Activated CD4-positive, CD25-positive, alpha-beta regulatory T cell treated with anti-CD3 and anti-CD28 coated beads, Interleukin-2, amount 50 U/mL, for 16 hours (primary cell): Measurements from ENCODE around the gene CSNK2B.
"Not testable (repeated sequence)": the region's sequence is repeated elsewhere in the genome, so short reads cannot be mapped to it uniquely, and the experiment has no call there.

Source experiments
- DNase-seq: peaks from one replicate; pipeline ENCODE4 v3.0.0-alpha.2; 2020; ENCODE audit warnings: low read depth, low spot score

Gene CSNK2B

DNA sequence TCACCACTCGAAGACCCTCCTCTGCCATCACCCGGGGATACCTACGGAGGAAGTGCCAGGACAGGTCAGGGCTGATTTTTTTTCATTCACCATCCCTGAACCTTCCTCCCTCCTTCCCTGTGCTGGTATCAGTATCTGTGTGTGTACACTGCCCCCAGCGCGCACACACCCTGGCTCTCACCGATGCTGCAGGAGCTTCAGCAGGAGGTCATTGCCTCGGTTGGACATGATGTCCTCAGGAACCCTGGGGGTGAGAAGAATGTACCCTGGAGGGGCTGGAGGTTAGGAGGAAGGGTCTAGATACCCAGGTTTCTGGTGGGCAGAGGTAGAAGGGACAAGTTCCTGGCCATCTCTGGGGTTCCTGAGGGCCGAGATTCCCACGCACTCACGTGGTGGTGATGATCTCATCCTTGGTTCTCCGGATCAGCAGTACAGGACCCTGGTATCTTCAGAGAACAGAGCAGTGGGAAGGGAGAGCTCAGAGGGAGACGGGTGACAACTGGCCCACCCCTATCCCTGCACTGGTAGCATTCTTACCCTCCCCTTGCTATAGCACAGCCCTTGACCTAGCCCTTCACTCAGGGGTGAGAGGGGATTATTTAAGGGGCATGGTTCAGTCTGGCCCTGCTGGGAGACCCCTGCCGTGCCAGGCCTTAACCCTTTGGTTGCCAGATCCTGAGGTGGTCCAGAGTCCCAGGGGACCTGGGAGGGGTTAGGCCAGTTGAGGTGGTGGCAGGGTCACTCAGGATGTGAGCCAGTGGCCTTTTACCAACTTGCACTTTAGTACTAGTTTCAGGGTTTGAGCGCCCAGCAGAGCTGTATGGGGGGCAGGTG lies 22.2 kb downstream of the CSNK2B start:
- no peak for DNase-seq

DNA sequence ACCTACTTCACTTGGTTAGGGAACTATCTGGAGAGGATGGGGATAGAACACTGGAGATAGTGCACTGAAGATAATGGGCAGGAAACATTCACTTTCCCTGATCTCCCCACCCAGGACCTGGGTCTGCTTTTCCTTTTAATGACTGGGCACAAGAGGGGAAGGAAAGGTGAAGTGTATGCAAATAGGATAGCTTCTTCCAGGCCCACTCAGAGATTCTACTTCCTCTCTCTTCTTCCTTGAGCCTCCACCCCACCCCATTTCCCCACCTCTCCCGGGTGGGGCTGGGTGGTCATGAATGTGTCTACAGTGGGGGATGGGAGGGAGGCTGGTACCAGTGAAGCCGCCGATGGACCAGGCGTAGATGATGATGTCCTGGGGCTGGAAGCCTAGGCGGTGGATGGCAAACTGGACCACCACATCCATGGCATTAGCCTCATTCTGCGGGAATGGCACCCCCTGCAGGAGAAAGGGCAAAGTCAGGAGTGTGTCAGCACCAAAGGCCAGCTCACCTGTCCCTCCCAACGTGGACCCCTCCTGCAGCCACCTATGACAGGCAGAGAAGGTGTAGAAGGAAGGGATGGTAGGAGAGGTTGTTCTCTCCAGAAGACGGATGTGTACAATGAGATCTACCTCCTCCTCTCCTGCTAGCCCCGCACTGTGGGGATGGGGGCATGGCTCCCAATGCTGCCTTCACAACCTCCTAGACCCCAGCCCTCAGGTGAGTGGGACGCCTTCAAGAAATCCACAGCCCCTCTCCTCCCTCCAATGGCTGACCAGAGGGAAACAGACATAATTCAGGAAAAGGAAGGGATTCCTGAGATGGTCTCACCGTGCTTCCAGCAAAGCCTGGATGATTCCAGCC lies 23.6 kb downstream of the CSNK2B start:
- no peak for DNase-seq

DNA sequence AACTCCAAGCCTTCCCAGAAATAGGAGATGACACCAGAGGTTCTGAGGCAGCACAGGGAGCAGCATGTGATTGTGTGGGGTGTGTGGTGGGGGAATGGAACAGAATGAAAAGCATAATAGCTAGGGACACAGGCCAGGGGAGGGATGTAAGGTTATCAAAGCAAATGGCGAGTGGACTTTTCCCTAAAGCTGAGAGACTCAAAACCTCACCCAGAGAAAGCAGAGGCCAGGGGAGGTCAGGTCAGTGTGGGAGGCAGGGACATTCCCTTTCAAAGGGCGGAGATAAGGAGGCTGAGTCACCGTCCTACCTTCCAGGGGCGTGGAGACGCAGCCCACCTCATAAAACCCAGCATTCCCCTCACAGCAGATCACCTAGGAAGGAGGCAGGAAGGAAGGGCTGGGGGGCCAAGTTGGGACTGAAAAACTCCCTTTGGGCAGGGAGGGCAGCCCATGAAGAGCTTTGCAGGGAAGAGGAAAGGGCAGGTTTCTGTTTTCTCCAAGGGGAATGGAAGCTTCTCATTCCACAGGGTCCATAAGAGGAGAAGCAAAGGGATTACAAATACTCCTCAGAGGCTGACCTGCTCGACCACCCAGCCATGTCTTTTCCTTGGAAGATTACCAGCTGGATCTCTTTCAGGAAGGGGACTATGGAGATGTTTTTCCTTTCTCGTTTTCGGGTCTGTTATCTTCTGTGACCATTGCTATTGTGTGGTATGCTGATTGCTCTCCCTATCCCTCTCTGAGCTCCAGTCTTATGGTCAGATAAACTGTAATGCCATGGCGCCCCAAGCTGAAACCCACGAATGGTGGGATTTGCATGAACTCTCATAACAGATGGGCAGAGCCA lies 24.6 kb downstream of the CSNK2B start:
- no peak for DNase-seq

DNA sequence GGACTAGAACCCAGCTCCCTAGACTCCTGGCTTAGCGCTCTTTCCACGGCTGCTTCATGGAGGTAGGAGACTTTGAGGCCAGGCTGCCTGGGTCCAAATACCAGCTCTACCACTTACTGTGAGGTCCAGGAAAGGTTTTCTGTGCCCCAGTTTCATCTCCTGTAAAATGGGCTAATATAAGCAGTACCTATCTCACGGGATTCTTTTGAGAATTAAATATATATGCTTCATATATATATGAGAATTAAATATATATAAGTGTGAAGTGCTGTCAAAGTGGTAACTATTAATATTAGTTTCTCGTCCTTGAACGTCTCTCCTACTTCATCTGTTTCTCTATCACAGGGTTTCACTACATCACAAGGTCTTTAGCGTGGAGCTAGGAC lies 25.2 kb downstream of the CSNK2B start:
- no peak for DNase-seq

DNA sequence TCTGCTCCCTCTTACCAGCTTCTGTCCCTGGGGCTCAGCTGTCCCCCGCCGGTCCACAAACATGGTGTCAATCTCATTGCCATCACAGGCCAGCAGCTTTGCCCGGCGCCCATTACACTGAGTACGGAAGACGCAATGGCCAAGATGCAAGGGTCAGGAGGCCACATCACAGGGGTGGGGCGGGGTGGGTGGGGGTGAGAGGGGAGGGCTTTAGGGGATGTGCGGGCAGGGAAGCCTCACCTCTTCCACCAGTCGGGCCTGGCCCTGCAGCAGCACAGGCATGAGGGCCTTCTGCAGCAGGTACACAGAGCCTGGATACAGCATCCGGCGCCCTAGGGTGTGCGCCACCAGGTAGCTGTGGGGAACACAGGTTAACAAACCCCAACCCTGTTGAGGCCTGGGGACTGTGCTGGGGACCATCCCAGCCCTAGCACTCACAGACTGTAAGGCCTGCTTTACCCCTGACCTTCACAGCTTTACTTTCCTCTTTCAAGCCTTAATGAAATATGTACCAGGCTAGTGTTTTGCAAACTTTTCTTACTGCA lies 25.8 kb downstream of the CSNK2B start:
- DNase-seq = no peak

DNA sequence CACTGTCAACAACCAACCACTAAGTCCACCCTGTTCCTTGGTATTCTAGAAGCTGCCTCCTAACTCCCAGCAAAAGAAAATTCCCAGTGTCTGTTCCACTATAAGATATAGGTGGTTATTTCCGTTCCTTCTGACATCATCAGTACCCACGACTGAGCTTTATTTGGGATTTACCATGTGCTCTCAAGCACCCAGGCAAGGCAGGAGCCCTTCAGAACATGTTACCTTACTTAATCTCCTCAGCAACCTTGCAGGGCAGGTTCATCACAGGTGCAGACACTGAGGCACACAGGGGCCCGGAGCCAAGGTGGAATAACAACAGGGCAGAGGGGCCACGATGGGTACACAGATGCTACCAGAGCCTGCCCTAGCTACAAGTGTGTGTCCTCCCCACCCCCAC lies 26.5 kb downstream of the CSNK2B start:
- no peak for DNase-seq

DNA sequence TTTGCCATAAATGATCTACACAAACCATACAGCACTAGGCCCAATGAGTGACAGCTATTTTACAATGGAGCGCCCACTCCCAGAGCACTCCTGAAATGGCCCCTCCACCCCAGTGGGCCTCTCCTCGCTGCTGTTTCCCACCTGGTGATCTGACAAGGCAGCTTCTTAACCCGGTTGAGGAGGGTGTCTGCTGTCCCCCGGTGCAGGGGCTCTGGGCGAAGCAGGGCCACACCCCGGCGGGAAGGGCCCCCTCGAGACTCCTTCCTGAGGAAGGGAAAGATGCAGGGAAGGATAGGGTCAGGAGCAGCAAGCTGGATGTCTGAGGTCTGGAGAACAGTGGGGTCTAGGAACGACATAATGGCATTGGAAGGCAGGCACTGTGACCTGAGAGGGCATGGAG lies 27.0 kb downstream of the CSNK2B start:
- no peak for DNase-seq

DNA sequence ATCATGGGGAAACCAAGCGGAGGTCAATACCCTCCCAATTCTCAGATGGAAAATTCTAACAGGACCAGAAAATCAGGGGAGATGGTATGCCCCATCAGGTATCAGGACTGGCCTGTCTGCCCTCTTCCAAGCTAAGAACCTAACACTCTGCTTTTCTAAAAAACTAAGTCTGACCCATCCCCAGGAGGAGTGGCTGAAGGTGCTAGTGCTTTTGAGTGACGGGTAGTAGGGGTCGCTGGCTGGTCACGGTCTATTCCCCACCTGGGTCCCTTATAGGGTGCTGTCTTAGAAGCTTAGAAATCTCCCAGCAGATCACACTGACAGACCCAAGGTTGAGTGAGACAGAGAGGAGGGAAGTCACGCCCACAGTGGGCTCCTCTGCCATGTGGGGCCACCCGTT lies 27.7 kb downstream of the CSNK2B start:
- no peak for DNase-seq

DNA sequence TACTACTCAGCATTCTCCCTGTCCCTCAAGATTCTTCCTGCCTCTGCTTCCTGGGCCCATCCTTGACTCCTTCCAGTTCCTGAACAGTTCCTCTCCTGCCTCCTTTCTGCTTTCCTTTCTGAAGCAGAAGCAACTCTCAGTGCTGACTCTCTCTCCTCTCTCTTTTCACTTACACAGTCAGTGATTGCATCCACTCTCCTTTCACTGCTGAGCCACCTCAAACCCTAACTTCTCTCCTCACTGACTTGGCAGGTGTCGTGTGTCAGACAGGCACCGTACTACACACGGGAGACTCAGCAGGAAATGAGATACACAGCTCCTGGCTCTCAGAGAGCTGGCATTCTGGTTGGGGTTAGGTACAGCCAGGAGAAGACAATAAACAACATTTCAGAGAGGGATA lies 31.7 kb downstream of the CSNK2B start:
- DNase-seq = no peak

DNA sequence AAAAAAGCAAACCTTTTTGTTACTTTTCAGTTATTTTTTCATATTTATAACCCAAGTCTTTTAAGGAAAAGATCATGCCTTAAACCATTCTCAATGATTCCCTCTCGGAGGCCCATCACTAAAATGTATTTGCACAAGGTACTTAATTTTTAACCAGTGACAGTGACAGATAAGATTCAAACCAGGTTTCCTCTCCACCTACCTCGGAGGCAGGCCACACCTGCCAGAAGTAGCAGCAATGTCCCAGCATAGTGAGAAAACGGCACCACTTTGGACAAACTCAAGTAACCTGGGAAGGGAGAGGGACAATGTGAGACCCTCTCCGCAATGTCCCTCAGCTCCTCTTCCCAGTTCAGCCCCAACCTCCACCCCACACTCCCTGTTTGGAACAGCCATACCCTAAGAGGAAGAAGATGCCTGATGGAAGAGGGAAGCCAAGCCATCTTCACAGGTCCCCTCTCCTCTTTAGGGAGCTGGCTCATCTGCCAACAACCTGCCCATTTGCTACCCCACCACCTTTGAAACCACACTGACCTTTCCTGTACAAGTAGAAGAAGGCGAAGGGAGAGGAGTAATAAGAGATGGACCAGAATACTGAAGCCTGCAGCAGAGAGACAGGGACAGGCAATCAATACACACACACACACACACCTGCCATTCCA lies 35.0 kb downstream of the CSNK2B start:
- no peak for DNase-seq

DNA sequence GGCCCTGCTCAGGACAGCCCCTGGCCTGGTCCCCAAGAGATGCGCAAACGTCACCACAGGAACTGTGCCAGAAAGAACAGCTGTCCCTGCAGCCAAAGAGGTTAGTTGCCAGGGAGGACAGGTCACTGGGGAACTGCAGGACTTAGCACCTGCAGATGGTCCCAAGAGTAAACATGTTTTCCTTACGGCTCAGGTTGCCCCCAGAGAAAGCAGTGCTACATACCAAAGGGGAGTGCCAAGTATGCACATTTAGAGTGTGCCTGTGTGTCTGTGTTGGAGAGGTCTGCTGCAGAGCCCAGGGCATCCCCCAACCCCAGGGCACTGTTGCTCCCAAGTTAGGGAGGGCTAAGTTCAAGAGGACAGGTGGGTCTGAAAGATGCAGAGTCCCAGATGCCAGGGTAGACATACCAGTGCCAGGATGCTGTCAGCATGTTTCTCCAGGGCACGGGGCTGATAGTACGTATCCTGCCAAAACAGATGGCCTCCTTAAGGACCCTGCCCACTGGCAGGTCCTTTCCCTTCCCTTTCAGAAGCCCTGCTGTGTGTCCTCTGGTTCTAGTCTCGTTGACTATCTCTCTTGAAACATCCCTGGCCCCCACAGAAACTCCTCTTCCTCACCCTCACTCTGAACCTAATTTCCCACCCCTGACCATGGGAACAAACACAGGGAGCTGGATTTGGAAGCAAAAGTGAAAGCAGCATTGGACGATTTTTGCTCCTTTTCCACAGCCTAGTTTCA lies 36.0 kb downstream of the CSNK2B start:
- no peak for DNase-seq

DNA sequence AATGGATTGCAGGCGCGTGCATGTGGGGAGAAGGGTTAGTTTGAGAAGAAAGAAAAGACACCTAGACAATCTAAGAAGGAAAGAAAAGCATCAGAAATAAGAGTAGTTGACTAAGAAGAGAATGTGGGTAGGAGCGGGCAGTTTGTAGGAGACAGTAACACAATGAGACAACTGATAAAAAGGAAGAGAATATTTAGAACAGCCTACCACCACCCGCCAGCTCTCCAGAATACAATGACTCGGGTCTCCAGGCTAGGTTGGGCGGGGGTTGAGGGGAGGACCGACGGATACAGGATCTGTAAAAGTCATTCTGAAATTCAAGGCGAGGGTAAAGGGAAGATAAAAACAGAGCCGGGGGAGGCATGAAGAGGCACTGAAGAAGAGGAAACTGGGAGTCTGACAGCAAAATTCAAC lies 36.5 kb downstream of the CSNK2B start:
- DNase-seq = no peak

DNA sequence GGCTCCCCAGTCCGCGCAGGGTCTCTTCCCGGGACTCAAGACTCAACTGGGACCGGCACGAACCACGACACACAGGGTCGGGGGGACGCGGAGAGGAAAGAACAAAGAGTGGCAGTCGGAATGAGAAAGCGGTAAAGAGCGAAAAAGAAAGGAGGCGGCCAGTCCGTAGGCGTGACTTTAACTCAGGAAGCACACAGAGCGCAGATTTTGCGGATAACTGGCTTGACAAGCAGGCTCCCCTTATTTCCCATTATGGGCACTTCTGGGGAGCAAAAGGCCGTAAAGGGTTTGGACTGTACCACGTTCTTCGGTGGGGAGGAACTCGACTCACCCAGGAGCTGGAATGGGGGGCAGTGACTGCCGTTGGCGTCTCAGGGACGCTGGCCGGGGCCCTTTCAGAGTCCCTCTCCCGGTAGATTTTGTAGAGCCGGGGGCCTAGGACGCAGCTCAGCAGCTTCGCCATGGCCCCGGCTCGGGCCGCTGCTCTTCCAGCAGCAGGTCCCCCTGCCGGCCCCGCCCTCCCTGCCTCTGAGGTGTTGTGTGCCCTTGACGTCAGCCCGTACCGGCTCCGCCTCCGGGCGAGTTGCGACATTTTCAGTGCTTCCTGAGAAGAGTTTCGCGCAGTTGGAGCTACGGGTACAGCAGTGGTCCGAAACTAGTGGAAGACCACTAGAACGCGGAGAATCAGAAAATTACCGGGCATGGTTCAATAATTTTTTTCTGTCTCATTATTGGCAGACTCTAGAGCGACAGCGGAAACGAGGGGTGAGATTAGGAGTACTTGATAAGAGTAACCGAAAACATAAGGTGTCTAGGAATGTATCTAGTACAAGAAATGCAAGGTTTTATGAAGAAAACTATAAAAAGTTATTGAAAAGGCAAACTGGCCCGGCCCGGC lies 37.2 kb downstream of the CSNK2B start, which contains the start of gene ABHD16A:
ABHD16A (minus strand) TSS at position 506 of the 898 bp plus-strand sequence; CDS start at position 463, 43 bp downstream.
- DNase-seq = peak; percentile 91

DNA sequence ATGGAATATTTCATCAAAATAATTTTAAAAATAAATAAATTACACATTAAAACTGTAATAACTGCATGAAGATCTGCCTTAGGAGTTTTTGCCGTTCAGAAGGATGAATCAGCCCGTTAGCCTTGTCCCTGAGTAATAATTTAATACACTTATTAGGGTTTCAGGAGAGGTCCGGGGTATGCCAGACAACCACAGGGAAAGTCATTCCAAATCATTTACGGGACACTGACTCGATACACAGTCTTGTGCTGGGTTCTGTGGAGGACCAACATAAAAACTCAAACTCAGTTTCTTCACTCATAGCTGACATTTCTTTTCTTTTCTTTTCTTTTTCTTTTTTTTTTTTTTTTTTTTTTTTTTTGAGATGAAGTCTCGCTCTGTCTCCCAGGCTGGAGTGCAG lies 40.1 kb downstream of the CSNK2B start:
- no peak for DNase-seq

DNA sequence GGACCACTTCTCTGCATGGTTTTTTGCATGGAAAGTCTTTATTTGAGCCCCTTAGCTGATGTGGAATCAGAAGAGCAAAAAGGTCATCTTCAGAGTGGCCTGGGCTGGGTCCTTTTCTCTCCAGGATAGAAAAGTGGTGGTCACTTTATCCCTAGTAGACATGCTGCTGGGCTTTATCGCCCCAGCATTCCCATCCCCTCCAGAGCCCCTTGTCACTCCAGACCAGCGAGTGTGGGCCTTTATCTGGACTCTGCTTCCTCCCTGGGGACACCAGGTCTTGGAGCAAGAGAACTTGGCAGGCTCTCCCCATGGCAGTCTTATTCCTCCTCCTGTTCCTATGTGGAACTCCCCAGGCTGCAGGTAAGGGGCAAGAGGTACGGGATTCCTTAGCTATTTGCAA lies 40.7 kb downstream of the CSNK2B start, which contains the start of gene LY6G6F:
LY6G6F (plus strand) TSS at position 268 of the 400 bp plus-strand sequence; CDS start at position 309, 41 bp downstream.
- no peak for DNase-seq

DNA sequence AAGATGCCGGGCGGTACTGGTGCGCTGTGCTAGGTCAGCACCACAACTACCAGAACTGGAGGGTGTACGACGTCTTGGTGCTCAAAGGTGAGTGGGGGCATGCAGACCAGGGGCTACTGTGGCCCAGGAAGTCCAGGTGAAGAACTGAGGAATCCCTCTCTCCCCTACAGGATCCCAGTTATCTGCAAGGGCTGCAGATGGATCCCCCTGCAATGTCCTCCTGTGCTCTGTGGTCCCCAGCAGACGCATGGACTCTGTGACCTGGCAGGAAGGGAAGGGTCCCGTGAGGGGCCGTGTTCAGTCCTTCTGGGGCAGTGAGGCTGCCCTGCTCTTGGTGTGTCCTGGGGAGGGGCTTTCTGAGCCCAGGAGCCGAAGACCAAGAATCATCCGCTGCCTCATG lies 41.8 kb downstream of the CSNK2B start:
- DNase-seq = no peak

DNA sequence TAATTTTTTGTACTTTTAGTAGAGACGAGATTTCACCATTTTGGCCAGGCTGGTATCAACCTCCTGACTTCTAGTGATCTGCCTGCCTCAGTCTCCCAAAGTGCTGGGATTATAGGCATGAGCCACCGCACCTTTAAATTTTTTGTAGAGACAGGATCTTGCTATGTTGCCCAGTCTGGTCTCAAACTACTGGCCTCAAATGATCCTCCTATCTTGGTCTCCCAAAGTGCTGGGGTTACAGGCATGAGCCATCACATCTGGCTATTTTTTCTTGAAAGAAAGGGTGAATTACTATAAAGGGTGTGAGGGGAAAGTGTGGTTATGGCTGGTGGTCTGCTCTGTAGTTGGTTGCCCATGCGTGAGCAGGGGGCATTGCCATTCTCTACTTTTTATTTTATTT lies 42.3 kb downstream of the CSNK2B start:
- no peak for DNase-seq

DNA sequence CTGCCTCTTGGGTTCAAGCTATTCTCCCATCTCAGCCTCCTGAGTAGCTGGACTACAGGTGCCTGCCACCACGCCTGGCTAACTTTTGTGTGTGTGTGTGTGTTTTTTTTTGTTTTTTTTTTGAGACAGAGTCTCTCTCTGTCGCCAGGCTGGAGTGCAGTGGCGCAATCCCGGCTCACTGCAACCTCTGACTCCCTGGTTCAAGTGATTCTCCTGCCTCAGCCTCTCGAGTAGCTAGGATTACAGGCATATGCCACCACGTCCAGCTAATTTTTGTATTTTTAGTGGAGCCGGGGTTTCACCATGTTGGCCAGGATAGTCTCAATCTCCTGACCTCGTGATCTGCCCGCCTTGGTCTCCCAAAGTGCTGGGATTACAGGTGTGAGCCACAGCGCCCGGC lies 43.3 kb downstream of the CSNK2B start:
- not testable (repeated sequence) for DNase-seq
